NT2/D1 (cell line): ENCODE results near the gene CREB5.

ENCODE experiments used
- SUZ12 ChIP-seq: IDR thresholded peaks from 2 replicates; pipeline ENCODE4 v1.6.1; 2011; ENCODE audit not compliant: insufficient read length, insufficient read depth; ENCODE audit errors: extremely low read depth
- YY1 ChIP-seq: IDR thresholded peaks from 2 replicates; pipeline ENCODE4 v1.6.1; 2011; ENCODE audit not compliant: insufficient read length, insufficient read depth
- ZNF274 ChIP-seq: IDR thresholded peaks from 2 replicates; pipeline ENCODE4 v1.6.1; 2011; ENCODE audit warnings: mild to moderate bottlenecking, low read depth, low read length

GRCh38 chr7:28647076-28647421, 234.7 kb downstream of the CREB5 start:
- TF ChIP-seq SUZ12 (no peak), ZNF274 (no peak), YY1 (no peak)
